ENCODE results near the gene NPL.

GRCh38 chr1:182826892-182827291, 37.3 kb downstream of the NPL start:
- TF ChIP-seq CTCF (IDR thresholded peaks at IDR 0.05): no peak
- TF ChIP-seq POLR2A (IDR thresholded peaks at IDR 0.05; ENCODE audit: low read length): no peak
- no peak for TF ChIP-seq HMGXB4 (CRISPR knock-in tag; IDR thresholded peaks at IDR 0.05; ENCODE audit: borderline replicate concordance)
- TF ChIP-seq ELK1 (IDR thresholded peaks at IDR 0.05; ENCODE audit: low read depth, low read length): no peak
- no peak for TF ChIP-seq ATOH8 (CRISPR knock-in tag; IDR thresholded peaks at IDR 0.05; ENCODE audit: low read depth)
- no peak for TF ChIP-seq RAD21 (conservative IDR thresholded peaks at IDR 0.05 in 1 of 2, IDR thresholded peaks at IDR 0.05 in 1 of 2)
- TF ChIP-seq MAZ (IDR thresholded peaks at IDR 0.05; ENCODE audit: borderline replicate concordance, low read depth, low read length): no peak
- no peak for TF ChIP-seq MAX (IDR thresholded peaks at IDR 0.05)
- no peak for TF ChIP-seq HEYL (CRISPR knock-in tag; IDR thresholded peaks at IDR 0.05)
